Neuron (in vitro differentiated cells): ENCODE results near the gene FAM83E.
A peak's percentile ranks its signal among the peaks of the same experiment; 100 is the strongest.
"Not testable (repeated sequence)": the region's sequence is repeated elsewhere in the genome, so short reads cannot be mapped to it uniquely, and the experiment has no call there.

Experiments used
- H2AFZ ChIP-seq: one replicate; pipeline ENCODE4 v1.6.1; 2013; ENCODE audit warnings: low read depth, mild to moderate bottlenecking, inconsistent platforms, low read length, moderate library complexity
- H3K27me3 ChIP-seq: one replicate; pipeline ENCODE4 v1.6.1; 2013; ENCODE audit warnings: low read length; ENCODE audit not compliant: insufficient read depth
- H3K36me3 ChIP-seq: one replicate; pipeline ENCODE4 v1.6.1; 2013; ENCODE audit warnings: low read length; ENCODE audit not compliant: insufficient read depth
- H3K4me1 ChIP-seq: one replicate; pipeline ENCODE4 v1.6.1; 2013; ENCODE audit warnings: low read length; ENCODE audit not compliant: insufficient read depth
- H3K4me3 ChIP-seq: 2 replicates; pipeline ENCODE4 v1.5.1; 2013; ENCODE audit warnings: mild to moderate bottlenecking, low read length, moderate library complexity
- H3K9me3 ChIP-seq: one replicate; pipeline ENCODE4 v1.6.1; 2013; ENCODE audit warnings: low read length

The FAM83E gene

DNA sequence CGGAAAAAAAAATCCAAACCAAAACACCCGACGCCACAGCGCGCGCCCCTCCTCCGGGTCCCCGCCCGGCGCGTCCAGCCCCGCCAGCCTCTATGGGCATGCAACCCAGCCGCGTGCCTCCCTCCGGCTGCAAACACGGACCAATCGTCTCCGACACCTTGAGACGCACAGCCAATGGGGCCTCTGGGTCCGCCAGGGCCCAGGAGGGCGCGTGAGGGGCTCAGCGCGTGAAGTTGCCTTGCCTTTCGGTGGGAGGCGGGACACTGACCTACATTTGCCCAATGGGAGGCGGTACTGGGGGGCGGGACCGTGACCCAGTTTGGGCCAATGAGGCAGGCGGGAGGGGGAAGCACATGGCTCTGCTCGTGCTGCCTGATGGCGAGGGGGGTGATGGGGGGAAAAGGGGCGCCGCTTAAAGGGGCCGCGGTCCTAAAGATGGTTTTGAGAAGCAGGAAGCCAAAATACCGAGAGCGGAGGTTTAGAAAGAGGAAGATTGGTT is 22.6 kb upstream of the FAM83E start:
- no peaks in the 10 kb centered on the region for H3K9me3 ChIP-seq
- H3K27me3 ChIP-seq: no peaks in the 10 kb centered on the region
- H3K36me3 ChIP-seq: no peaks in the 10 kb centered on the region
- peak overlapping the region; percentile 62 for H2AFZ ChIP-seq
- peak overlapping the region; percentile 68 for H3K4me3 ChIP-seq
- peaks cover 43% of the 10 kb centered on the region for H3K4me1 ChIP-seq

- Histone ChIP-seq H3K27me3 (no peaks in the 10 kb centered on the region), H3K9me3 (no peaks in the 10 kb centered on the region), H3K4me1 (peaks cover 49% of the 10 kb centered on the region), H2AFZ (peak within 1 kb of the TSS; percentile 62), H3K4me3 (peak within 1 kb of the TSS; percentile 68), H3K36me3 (no peaks in the 10 kb centered on the region)
Observed at GRCh38 chr19:48636859-48637448, 22.1 kb upstream of the FAM83E start, which contains the start of gene DBP. DBP (minus strand) TSS chr19:48637379; CDS start chr19:48636994, 385 bp downstream.

GRCh38 chr19:48635966-48636858 is 21.3 kb upstream of the FAM83E start:
- H3K36me3 ChIP-seq: no peaks in the 10 kb centered on the region
- no peaks in the 10 kb centered on the region for H3K27me3 ChIP-seq
- H3K4me1 ChIP-seq: peaks cover 55% of the 10 kb centered on the region
- no peaks in the 10 kb centered on the region for H3K9me3 ChIP-seq
- no peak overlapping the region for H2AFZ ChIP-seq
- peak overlapping the region; percentile 68 for H3K4me3 ChIP-seq

GRCh38 chr19:48635263-48635965 is 20.5 kb upstream of the FAM83E start:
- H3K4me3 ChIP-seq: peak overlapping the region; percentile 68
- H2AFZ ChIP-seq: no peak overlapping the region
- H3K9me3 ChIP-seq: no peaks in the 10 kb centered on the region
- no peaks in the 10 kb centered on the region for H3K27me3 ChIP-seq
- peaks cover 62% of the 10 kb centered on the region for H3K4me1 ChIP-seq
- H3K36me3 ChIP-seq: peaks cover under 1% of the 10 kb centered on the region

- peaks cover 6% of the 10 kb centered on the region for H3K36me3 ChIP-seq
- H2AFZ ChIP-seq: no peak overlapping the region
- H3K4me3 ChIP-seq: peak overlapping the region; percentile 68
- no peaks in the 10 kb centered on the region for H3K9me3 ChIP-seq
- no peaks in the 10 kb centered on the region for H3K27me3 ChIP-seq
- H3K4me1 ChIP-seq: peaks cover 70% of the 10 kb centered on the region
Observed at GRCh38 chr19:48634424-48635262, 19.8 kb upstream of the FAM83E start.

DNA sequence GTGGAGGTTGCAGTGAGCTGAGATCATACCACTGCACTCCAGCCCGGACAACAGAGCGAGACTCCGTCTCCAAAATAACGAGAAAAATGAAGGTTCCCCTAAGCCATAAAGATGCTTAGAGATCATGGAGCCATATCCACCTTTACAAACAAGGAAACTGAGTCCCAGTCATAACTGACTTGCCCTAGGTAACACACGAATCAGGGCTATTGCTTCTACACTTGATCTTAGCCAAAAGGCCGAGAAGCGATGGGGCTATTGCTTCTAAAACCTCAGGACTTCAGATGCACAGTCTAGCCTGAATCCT is 19.1 kb upstream of the FAM83E start:
- Histone ChIP-seq H2AFZ (no peak overlapping the region), H3K4me3 (no peak overlapping the region), H3K27me3 (no peaks in the 10 kb centered on the region), H3K36me3 (peaks cover 12% of the 10 kb centered on the region), H3K9me3 (no peaks in the 10 kb centered on the region), H3K4me1 (peaks cover 70% of the 10 kb centered on the region)

- Histone ChIP-seq H3K27me3 (no peaks in the 10 kb centered on the region), H3K4me3 (no peak overlapping the region), H2AFZ (no peak overlapping the region), H3K9me3 (no peaks in the 10 kb centered on the region), H3K4me1 (peaks cover 65% of the 10 kb centered on the region), H3K36me3 (peaks cover 12% of the 10 kb centered on the region)
Observed at GRCh38 chr19:48633148-48634035, 18.5 kb upstream of the FAM83E start.

- H2AFZ ChIP-seq: no peak overlapping the region
- H3K36me3 ChIP-seq: peaks cover 12% of the 10 kb centered on the region
- H3K4me3 ChIP-seq: no peak overlapping the region
- H3K4me1 ChIP-seq: peaks cover 64% of the 10 kb centered on the region
- H3K27me3 ChIP-seq: no peaks in the 10 kb centered on the region
- H3K9me3 ChIP-seq: no peaks in the 10 kb centered on the region
Observed at GRCh38 chr19:48632692-48633147, 17.8 kb upstream of the FAM83E start.

GRCh38 chr19:48632286-48632685 is 17.4 kb upstream of the FAM83E start:
- not testable (repeated sequence) for H3K9me3 ChIP-seq, H3K27me3 ChIP-seq, H2AFZ ChIP-seq, H3K4me3 ChIP-seq
- peaks cover 64% of the 10 kb centered on the region for H3K4me1 ChIP-seq
- H3K36me3 ChIP-seq: peaks cover 14% of the 10 kb centered on the region

DNA sequence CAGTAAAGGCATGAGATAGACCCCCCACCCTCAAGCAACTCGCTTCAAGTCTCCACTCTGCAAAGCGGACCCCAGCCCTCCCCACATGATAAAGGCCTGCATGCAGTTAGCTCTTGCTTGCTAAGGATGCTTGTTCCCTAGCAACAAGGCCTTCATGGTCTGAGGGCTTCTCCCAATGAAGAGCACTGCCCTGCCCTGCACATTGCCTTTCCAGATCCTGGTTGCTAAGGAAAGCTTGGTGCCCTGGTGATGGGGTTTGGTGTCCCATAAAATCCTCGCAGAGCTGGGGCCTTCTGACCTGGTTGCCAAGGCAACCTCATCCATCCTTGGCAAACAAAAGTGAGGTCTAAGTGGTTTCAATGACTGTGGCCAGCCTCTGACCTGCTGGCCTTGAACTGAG is 16.3 kb upstream of the FAM83E start:
- no peak overlapping the region for H3K4me3 ChIP-seq

DNA sequence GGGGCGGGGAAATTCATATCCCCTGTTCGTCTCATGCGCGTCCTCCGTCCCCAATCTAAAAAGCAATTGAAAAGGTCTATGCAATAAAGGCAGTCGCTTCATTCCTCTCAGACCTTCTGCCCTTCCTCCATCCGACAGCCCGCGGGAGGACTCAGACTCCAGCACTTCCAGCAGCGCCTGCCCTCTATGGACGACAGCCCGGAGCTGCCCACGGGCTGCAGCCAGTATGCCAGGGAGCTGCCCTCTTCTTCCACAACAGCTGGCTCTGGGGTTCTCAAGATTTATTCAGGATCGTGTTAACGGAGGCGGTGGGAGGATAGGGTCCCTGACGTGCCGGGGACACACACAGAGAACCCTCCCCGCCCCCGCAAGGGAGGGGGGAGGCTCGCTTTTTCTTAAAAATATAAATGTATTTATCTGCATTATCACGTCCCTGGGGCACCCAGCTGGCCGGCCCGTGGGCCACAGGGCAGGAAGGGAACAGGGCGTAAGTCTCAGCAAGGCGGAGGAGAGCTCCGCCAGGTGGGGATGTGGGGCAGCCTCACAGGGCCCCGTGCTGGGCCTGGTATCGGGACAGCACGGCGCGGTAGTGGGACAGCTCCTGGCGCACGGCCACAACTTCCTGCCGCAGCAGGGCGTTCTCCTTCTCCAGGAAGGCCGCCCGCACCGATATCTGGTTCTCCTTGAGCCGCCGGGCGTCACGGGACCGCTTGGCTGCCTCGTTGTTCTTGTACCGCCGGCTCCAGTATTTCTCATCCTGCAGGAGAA is 15.6 kb upstream of the FAM83E start:
- H3K4me3 ChIP-seq: no peak overlapping the region

More for the DNA sequence above, 16.3 kb upstream of the FAM83E start:
- Histone ChIP-seq H3K9me3 (no peaks in the 10 kb centered on the region), H3K27me3 (no peaks in the 10 kb centered on the region), H3K36me3 (peaks cover 17% of the 10 kb centered on the region), H3K4me1 (peaks cover 58% of the 10 kb centered on the region), H2AFZ (no peak overlapping the region)

More for the DNA sequence above, 15.6 kb upstream of the FAM83E start:
- Histone ChIP-seq H3K27me3 (no peaks in the 10 kb centered on the region), H3K9me3 (no peaks in the 10 kb centered on the region), H2AFZ (no peak overlapping the region), H3K4me1 (peaks cover 54% of the 10 kb centered on the region), H3K36me3 (peaks cover 19% of the 10 kb centered on the region)
